DOHH2 (cell line): Measurements from ENCODE around the gene SLC29A4.

Source experiments
- EZH2phosphoT487 ChIP-seq: fragments of 200-600 bp; sonication (generic); IDR thresholded peaks from 2 replicates; pipeline ENCODE4 v1.6.1; 2017; ENCODE audit warnings: borderline replicate concordance, mild to moderate bottlenecking, antibody characterized with exemption, low read length, moderate library complexity, mixed read lengths
- TF ChIP-seq, protein P1 (sequence below): fragments of 200-600 bp; sonication (generic); IDR thresholded peaks from one replicate; pipeline ENCODE4 v1.5.1; 2014; ENCODE audit warnings: antibody characterized with exemption, mild to moderate bottlenecking, low read depth, low read length; ENCODE audit not compliant: poor library complexity, severe bottlenecking

DNA sequence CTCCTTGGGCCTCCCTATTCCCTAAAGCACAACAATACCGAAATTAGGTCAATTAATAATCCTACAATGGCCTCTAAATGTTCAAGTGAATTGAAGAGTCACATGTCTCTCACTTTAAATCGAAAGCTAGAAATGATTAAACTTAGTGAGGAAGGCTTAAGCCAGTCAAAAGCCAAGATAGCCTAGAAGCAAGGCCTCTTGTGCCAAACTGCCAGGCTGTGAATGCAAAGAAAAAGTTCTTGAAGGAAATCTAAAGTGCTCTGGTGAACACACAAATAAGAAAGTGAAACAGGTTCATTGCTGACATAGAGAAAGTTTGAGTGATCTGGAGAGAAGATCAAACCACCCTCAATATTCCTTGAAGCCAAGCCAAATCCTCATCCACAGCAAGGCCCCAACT is 57.2 kb downstream of the SLC29A4 start:
- TF ChIP-seq, protein P1, sequence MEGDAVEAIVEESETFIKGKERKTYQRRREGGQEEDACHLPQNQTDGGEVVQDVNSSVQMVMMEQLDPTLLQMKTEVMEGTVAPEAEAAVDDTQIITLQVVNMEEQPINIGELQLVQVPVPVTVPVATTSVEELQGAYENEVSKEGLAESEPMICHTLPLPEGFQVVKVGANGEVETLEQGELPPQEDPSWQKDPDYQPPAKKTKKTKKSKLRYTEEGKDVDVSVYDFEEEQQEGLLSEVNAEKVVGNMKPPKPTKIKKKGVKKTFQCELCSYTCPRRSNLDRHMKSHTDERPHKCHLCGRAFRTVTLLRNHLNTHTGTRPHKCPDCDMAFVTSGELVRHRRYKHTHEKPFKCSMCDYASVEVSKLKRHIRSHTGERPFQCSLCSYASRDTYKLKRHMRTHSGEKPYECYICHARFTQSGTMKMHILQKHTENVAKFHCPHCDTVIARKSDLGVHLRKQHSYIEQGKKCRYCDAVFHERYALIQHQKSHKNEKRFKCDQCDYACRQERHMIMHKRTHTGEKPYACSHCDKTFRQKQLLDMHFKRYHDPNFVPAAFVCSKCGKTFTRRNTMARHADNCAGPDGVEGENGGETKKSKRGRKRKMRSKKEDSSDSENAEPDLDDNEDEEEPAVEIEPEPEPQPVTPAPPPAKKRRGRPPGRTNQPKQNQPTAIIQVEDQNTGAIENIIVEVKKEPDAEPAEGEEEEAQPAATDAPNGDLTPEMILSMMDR = no peak
- no peak for TF ChIP-seq EZH2phosphoT487
